Myocyte (in vitro differentiated cells): ENCODE data around the gene USF2. TPM values are rescaled to one million over a fixed set of nuclear protein-coding genes. Genes with fewer than 3 reads are reported as not detected.
A peak's percentile ranks its signal among the peaks of the same experiment; 100 is the strongest.

Experiments used
- DNase-seq: peaks from one replicate; pipeline ENCODE4 v3.0.0-alpha.2; 2012; ENCODE audit warnings: low read depth
- total RNA-seq: library from RNA; depleted of rRNA; stranded (reverse); fragments of >200 nt; gene quantifications from 2 replicates; pipeline ENCODE4 v1.2.3, GENCODE V29; 2014

Gene USF2
- total RNA-seq, 1 donor from 2014 or later, result 107 TPM

GRCh38 chr19:35265126-35265899 lies 3.4 kb upstream of the USF2 start:
- DNase-seq, result no peak

DNA sequence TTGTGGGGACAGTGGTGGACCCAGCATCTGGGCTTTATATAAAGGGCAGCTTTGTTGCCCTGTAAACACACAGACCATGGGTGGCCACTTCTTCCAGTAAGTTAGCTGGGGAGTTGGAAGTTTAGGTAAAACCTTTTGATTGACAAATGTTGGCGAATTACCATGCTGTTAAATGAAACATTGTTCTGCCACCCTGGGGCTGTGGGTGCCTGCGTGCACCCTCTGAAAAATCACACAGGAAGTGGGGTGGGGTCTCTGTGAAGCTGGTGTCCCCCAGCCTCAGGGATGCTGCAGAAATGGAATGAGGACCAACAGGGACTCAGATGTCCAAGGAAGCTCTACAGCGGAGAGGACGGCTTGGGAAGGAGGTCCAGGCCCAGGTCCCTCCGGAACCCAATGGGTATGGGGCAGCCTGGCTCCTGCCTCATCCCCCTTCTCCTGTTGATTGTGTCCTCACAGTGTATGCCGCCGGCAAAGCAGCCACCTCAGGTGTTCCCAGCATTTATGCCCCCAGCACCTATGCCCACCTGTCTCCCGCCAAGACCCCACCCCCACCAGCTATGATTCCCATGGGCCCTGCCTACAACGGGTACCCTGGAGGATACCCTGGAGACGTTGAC lies 2.8 kb upstream of the USF2 start:
- DNase-seq, result no peak

DNA sequence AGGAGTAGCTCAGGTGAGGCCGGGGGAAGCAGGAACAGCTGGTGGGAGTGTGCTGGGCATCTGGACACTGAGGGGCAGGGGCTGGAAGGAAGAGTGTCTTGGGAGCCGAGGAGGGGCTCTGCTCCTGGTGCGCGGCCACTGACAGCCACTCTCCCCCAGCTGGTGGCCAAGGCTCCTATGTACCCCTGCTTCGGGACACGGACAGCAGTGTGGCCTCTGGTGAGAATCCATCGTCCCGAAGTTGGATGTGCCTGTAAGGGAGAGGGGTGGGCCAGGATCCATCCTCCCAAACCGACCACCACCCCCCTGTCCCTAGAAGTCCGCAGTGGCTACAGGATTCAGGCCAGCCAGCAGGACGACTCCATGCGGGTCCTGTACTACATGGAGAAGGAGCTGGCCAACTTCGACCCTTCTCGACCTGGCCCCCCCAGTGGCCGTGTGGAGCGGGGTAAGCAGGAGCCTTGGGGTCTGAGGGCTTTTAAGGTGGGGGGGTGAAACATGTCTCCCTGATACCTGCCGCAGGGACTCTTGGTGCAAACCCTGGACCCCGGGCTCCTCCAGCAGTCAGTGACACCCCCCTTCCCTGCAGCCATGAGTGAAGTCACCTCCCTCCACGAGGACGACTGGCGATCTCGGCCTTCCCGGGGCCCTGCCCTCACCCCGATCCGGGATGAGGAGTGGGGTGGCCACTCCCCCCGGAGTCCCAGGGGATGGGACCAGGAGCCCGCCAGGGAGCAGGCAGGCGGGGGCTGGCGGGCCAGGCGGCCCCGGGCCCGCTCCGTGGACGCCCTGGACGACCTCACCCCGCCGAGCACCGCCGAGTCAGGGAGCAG lies 2.0 kb upstream of the USF2 start:
- no peak for DNase-seq

DNA sequence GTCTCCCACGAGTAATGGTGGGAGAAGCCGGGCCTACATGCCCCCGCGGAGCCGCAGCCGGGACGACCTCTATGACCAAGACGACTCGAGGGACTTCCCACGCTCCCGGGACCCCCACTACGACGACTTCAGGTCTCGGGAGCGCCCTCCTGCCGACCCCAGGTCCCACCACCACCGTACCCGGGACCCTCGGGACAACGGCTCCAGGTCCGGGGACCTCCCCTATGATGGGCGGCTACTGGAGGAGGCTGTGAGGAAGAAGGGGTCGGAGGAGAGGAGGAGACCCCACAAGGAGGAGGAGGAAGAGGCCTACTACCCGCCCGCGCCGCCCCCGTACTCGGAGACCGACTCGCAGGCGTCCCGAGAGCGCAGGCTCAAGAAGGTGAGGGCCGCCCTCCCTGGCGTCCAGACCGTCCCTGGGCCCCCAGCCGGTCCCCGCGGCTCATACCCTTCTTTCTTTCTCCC lies 1.4 kb upstream of the USF2 start:
- DNase-seq, result peak; percentile 45

DNA sequence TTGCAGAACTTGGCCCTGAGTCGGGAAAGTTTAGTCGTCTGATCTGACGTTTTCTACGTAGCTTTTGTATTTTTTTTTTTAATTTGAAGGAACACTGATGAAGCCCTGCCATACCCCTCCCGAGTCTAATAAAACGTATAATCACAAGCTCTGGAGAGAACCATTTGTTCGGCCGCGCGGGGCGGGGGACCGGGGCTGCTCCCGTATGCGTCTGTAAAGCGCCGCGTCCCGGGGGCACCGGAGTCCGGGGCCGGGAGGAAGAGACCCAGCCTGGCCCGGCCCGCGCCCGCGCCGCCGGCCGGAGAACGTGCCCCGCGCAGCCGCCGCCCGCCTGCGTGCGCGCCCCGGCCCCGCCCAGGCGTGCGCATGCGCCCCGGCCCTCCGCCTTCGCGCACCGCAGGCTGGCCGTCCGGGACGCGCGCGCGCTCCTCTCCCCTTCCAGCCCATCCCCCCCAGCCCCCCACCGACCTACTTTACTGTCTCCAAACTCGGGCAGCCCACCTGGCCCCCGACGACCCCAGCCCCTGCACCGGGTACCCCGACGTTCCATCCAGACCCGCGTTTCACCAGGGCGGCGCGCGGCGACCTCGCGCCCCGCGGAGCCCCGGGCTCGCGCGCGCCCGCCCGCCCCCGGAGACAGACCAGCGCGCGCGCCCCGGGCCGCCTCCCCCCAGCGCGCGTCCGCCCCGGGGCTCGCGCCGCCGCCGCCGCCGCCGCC lies 785 bp upstream of the USF2 start:
- DNase-seq, result peak; percentile 75

GRCh38 chr19:35269438-35270117 lies 816 bp downstream of the USF2 start:
- DNase-seq, result peak; percentile 86

DNA sequence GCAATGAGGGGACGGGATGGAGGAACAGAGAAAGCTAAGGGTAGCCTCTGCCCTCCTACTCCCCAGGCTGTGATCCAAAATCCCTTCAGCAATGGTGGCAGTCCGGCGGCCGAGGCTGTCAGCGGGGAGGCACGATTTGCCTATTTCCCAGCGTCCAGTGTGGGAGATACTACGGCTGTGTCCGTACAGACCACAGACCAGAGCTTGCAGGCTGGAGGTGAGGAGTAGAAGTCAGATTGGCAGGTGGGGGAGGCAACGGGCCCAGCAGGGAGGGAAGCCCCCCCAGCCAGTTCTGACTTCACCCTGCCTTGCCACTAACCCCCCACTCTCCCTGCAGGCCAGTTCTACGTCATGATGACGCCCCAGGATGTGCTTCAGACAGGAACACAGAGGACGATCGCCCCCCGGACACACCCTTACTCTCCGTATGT lies 1.6 kb downstream of the USF2 start:
- DNase-seq, result no peak

DNA sequence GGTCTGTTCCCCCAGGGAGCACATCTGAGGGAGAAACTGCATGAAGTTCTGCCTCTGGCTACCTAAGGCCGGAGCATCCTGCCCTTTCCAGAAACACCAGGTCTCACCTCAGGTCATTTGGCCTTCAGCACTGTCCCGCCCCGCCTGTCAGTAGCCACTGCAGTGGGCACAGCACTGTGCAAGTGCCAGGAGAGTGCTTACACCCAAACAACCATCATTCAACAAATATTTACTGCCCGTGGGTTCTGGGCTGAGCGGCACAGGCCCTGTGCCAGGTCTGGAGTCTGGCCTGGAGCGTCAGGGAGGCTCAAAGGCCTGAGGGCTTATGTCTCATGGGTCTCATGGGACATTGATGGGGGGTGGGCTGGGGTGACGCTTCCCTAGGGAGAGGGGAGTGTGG lies 2.8 kb downstream of the USF2 start:
- no peak for DNase-seq

DNA sequence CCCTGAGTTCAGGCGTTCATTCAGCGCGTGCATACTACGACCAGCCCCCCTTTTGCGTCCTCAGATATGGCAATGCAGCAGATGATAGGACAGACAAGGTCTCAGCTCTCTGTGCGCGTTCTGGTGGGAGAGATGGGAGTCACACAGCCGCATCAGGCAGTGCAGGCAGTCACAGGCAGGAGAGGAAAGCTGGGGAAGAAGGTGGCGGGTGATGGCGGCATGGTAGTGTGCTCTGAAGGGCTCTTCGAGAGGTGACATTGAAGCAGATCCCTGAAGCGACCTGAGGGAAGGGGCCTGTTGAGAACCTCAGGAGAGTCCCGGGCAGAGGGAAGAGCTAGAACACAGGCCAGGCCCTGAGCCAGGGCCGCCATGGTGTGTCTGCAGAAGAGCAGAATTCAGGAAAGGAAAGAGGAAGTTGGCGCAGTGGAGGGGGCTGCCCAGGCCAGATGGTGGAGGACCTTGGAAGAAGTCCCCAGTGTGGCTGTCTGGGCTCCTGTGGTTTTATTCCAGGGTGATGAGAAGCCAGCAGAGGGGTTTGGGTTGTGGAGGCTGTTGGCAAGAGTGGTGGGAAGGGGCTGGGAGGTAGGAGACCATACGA lies 3.5 kb downstream of the USF2 start:
- no peak for DNase-seq

- DNase-seq, result no peak
Measured at GRCh38 chr19:35272954-35273649, 4.3 kb downstream of the USF2 start.

- DNase-seq, result no peak
Measured at GRCh38 chr19:35273686-35274259, 5.0 kb downstream of the USF2 start.

GRCh38 chr19:35274323-35274722 lies 5.6 kb downstream of the USF2 start:
- DNase-seq, result no peak

DNA sequence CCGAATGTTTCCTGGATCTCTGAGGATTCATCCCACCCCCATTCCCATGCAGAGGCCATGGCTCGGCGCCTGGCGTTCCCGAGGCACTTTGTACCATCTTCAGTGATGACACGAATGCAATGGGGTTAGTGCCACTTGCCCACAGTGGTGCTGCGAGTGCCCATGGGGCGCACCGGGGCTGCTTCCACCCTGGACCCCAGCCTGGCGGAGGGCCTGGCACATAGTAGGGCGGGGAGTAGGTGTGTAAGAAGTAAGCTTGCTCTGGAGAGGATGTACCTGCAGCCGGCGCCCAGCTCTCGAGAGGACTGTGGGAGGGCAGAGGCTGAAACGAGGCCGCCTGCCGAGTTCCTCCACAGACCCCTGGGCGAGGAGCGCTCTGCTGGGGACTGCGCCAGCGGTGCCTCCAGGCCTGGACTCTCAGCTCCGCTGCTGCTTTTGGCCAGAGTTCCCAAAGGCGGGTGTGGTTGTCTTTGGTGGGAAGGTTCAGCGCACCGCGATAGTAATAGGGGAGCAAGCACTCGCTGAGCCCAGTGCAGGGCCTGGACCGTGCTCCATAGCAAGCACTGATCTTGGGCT lies 8.0 kb downstream of the USF2 start:
- no peak for DNase-seq

DNA sequence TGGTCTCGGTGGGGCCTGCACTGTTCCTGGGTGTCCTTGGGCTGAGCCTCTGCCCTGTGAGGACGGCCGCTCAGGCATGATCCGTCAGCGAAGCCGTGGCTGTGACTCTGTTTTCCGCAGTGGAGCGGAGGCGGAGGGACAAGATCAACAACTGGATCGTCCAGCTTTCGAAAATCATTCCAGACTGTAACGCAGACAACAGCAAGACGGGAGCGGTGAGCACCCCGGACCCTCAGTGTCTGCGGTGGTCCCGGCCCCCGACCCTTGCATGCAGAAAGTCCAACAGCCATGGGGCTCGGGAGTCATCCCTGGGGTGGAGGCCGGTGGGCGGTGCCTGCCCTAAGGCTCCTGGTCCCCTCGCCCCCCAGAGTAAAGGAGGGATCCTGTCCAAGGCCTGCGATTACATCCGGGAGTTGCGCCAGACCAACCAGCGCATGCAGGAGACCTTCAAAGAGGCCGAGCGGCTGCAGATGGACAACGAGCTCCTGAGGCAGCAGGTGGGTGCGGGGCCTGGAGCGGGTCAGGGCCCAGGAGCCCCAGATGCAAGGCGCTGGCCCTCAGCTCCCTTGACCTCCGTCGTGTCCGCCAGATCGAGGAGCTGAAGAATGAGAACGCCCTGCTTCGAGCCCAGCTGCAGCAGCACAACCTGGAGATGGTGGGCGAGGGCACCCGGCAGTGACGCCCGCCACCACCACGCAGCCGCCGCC lies 10.0 kb downstream of the USF2 start:
- DNase-seq, result no peak

- no peak for DNase-seq
Measured at GRCh38 chr19:35279374-35279773, 10.6 kb downstream of the USF2 start.

GRCh38 chr19:35279985-35280821 lies 11.4 kb downstream of the USF2 start:
- DNase-seq, result no peak

GRCh38 chr19:35281303-35281702 lies 12.5 kb downstream of the USF2 start:
- DNase-seq, result no peak
